ENCODE data around the gene EGLN1.

The EGLN1 gene

GRCh38 chr1:231324660-231325059 lies 97.4 kb downstream of the EGLN1 start:
- Histone ChIP-seq H3K4me3 (ENCODE audit: low read depth, low read length) (no peak overlapping the region), H3K27ac (ENCODE audit: extremely low read depth, low read depth, low read length) (no peak overlapping the region), H3K4me1 (ENCODE audit: control insufficient read depth, insufficient read depth, low read length) (0 out of 2 replicates have a peak, but pooled peaks cover 4% of the 10 kb centered on the region), H3K36me3 (ENCODE audit: control insufficient read depth in 2 of 2, insufficient read depth in 1 of 2, low read length in 2 of 2) (no peaks in the 10 kb centered on the region), H3K9me3 (ENCODE audit: control insufficient read depth, insufficient read depth, low read depth, low read length) (no peaks in the 10 kb centered on the region)
- POLR2A ChIA-PET = interaction anchor here (0.9 kb wide), 1 partner anchor 13 kb away, joined by 5 read pairs; the partner anchor contains the start of genes EXOC8 and SPRTN
- CTCF ChIA-PET = interaction anchor here (1.0 to 2.6 kb wide), 2 partner anchors 9 to 11 kb away, joined by 7 to 21 read pairs; no protein-coding TSS in a partner anchor
- no peak for TF ChIP-seq ZNF423 (tag by site-specific recombination; IDR thresholded peaks at IDR 0.05)
- peak; percentile 55; the same call in 1 of the 2 replicates for TF ChIP-seq SCRT1 (tag by site-specific recombination; IDR thresholded peaks at IDR 0.05; ENCODE audit: borderline replicate concordance)
- TF ChIP-seq, protein P1, sequence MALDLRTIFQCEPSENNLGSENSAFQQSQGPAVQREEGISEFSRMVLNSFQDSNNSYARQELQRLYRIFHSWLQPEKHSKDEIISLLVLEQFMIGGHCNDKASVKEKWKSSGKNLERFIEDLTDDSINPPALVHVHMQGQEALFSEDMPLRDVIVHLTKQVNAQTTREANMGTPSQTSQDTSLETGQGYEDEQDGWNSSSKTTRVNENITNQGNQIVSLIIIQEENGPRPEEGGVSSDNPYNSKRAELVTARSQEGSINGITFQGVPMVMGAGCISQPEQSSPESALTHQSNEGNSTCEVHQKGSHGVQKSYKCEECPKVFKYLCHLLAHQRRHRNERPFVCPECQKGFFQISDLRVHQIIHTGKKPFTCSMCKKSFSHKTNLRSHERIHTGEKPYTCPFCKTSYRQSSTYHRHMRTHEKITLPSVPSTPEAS (tag by site-specific recombination; IDR thresholded peaks at IDR 0.05) = no peak
- TF ChIP-seq BCL11A (tag by site-specific recombination; IDR thresholded peaks at IDR 0.05; ENCODE audit: low read depth) = no peak
- TF ChIP-seq ZNF658 (tag by site-specific recombination; IDR thresholded peaks at IDR 0.05) = no peak
- no peak for TF ChIP-seq ZNF610 (tag by site-specific recombination; IDR thresholded peaks at IDR 0.05; ENCODE audit: borderline replicate concordance)
- TF ChIP-seq, protein P2, sequence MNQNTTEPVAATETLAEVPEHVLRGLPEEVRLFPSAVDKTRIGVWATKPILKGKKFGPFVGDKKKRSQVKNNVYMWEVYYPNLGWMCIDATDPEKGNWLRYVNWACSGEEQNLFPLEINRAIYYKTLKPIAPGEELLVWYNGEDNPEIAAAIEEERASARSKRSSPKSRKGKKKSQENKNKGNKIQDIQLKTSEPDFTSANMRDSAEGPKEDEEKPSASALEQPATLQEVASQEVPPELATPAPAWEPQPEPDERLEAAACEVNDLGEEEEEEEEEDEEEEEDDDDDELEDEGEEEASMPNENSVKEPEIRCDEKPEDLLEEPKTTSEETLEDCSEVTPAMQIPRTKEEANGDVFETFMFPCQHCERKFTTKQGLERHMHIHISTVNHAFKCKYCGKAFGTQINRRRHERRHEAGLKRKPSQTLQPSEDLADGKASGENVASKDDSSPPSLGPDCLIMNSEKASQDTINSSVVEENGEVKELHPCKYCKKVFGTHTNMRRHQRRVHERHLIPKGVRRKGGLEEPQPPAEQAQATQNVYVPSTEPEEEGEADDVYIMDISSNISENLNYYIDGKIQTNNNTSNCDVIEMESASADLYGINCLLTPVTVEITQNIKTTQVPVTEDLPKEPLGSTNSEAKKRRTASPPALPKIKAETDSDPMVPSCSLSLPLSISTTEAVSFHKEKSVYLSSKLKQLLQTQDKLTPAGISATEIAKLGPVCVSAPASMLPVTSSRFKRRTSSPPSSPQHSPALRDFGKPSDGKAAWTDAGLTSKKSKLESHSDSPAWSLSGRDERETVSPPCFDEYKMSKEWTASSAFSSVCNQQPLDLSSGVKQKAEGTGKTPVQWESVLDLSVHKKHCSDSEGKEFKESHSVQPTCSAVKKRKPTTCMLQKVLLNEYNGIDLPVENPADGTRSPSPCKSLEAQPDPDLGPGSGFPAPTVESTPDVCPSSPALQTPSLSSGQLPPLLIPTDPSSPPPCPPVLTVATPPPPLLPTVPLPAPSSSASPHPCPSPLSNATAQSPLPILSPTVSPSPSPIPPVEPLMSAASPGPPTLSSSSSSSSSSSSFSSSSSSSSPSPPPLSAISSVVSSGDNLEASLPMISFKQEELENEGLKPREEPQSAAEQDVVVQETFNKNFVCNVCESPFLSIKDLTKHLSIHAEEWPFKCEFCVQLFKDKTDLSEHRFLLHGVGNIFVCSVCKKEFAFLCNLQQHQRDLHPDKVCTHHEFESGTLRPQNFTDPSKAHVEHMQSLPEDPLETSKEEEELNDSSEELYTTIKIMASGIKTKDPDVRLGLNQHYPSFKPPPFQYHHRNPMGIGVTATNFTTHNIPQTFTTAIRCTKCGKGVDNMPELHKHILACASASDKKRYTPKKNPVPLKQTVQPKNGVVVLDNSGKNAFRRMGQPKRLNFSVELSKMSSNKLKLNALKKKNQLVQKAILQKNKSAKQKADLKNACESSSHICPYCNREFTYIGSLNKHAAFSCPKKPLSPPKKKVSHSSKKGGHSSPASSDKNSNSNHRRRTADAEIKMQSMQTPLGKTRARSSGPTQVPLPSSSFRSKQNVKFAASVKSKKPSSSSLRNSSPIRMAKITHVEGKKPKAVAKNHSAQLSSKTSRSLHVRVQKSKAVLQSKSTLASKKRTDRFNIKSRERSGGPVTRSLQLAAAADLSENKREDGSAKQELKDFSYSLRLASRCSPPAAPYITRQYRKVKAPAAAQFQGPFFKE (tag by site-specific recombination; IDR thresholded peaks at IDR 0.05; ENCODE audit: borderline replicate concordance) = no peak
- TF ChIP-seq SP3 (tag by site-specific recombination; IDR thresholded peaks at IDR 0.05) = no peak
- TF ChIP-seq ZNF2 (tag by site-specific recombination; IDR thresholded peaks at IDR 0.05) = no peak
- TF ChIP-seq PRDM6 (tag by site-specific recombination; IDR thresholded peaks at IDR 0.05) = no peak
- no peak for TF ChIP-seq OSR2 (tag by site-specific recombination; IDR thresholded peaks at IDR 0.05)
- TF ChIP-seq SCRT2 (tag by site-specific recombination; IDR thresholded peaks at IDR 0.05) = peak; percentile 79; the same call in 1 of the 2 replicates
- no peak for TF ChIP-seq MYNN (tag by site-specific recombination; IDR thresholded peaks at IDR 0.05; ENCODE audit: borderline replicate concordance)

GRCh38 chr1:231322880-231323530 lies 99.1 kb downstream of the EGLN1 start:
- H3K36me3 ChIP-seq (ENCODE audit: control insufficient read depth in 2 of 2, insufficient read depth in 1 of 2, low read length in 2 of 2) = no peaks in the 10 kb centered on the region
- POLR2A ChIA-PET = no interaction called here
- H3K4me1 ChIP-seq (ENCODE audit: control insufficient read depth, insufficient read depth, low read length) = 0 out of 2 replicates have a peak, but pooled peaks cover 4% of the 10 kb centered on the region
- CTCF ChIA-PET = interaction anchor here (0.7 kb wide), 1 partner anchor 347 kb away, joined by 3 read pairs; no protein-coding TSS in a partner anchor
- H3K27ac ChIP-seq (ENCODE audit: extremely low read depth, low read depth, low read length) = no peak overlapping the region
- H3K4me3 ChIP-seq (ENCODE audit: low read depth, low read length) = no peak overlapping the region
- no peaks in the 10 kb centered on the region for H3K9me3 ChIP-seq (ENCODE audit: control insufficient read depth, insufficient read depth, low read depth, low read length)
- TF ChIP-seq ZNF596 (tag by site-specific recombination; IDR thresholded peaks at IDR 0.05) (no peak), KLF17 (tag by site-specific recombination; IDR thresholded peaks at IDR 0.05) (no peak), ZNF266 (tag by site-specific recombination; IDR thresholded peaks at IDR 0.05; ENCODE audit: low read depth) (no peak), ZNF416 (tag by site-specific recombination; IDR thresholded peaks at IDR 0.05) (no peak), ZNF658 (tag by site-specific recombination; IDR thresholded peaks at IDR 0.05) (no peak), FEZF1 (tag by site-specific recombination; IDR thresholded peaks at IDR 0.05) (no peak), ZNF571 (tag by site-specific recombination; IDR thresholded peaks at IDR 0.05) (no peak), ZNF157 (tag by site-specific recombination; IDR thresholded peaks at IDR 0.05) (no peak), ZNF514 (tag by site-specific recombination; IDR thresholded peaks at IDR 0.05) (no peak)
- TF ChIP-seq, protein P3, sequence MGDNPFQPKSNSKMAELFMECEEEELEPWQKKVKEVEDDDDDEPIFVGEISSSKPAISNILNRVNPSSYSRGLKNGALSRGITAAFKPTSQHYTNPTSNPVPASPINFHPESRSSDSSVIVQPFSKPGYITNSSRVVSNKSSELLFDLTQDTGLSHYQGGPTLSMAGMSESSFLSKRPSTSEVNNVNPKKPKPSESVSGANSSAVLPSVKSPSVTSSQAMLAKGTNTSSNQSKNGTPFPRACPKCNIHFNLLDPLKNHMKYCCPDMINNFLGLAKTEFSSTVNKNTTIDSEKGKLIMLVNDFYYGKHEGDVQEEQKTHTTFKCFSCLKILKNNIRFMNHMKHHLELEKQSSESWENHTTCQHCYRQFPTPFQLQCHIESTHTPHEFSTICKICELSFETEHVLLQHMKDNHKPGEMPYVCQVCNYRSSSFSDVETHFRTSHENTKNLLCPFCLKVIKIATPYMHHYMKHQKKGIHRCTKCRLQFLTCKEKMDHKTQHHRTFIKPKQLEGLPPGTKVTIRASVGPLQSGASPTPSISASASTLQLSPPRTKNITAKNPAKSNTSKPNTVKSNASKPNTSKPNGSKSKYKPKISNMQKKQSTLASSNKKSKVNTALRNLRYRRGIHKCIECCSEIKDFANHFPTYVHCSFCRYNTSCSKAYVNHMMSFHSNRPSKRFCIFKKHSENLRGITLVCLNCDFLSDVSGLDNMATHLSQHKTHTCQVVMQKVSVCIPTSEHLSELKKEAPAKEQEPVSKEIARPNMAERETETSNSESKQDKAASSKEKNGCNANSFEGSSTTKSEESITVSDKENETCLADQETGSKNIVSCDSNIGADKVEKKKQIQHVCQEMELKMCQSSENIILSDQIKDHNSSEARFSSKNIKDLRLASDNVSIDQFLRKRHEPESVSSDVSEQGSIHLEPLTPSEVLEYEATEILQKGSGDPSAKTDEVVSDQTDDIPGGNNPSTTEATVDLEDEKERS (tag by site-specific recombination; IDR thresholded peaks at IDR 0.05) = no peak
